Suppressor macrophage (primary cell): Measurements from ENCODE around the gene CLIP4.
A peak's percentile ranks its signal among the peaks of the same experiment; 100 is the strongest.

Experiments
- DNase-seq, 4 experiments: peaks; one replicate each; pipeline ENCODE4 v3.0.0-alpha.2; 2020 to 2022
- total RNA-seq, 17 experiments: gene quantifications; one replicate each; lab custom pipeline; 2026; ENCODE audit warnings: mixed read lengths in 6 of 17, inconsistent platforms in 3 of 17; lab: John Stamatoyannopoulos, UW

Gene CLIP4
- total RNA-seq, result 20.5 to 497 (median 168) reads per million in 17 experiments

GRCh38 chr2:29114946-29115609 lies at the start of gene CLIP4:
Gene CLIP4, plus strand, starts transcription at chr2:29115415. Its CDS starts 5,974 bp downstream, at chr2:29121389.
- DNase-seq, result peak; percentile 92 to 98 (median 96)

- DNase-seq, result peak; percentile 67 to 87 (median 80)
These were observed 48.8 kb upstream of the CLIP4 start for GRCh38 chr2:29066271-29066860.

- DNase-seq, result peak; percentile 50 to 77 (median 74)
These were observed 48.1 kb upstream of the CLIP4 start for GRCh38 chr2:29066997-29067605.

- DNase-seq, result no peak
These were observed 46.7 kb upstream of the CLIP4 start for GRCh38 chr2:29068513-29068912.

- DNase-seq, result no peak
These were observed 44.7 kb upstream of the CLIP4 start for GRCh38 chr2:29070526-29070925.

GRCh38 chr2:29071032-29071975 lies 43.9 kb upstream of the CLIP4 start:
- DNase-seq, result no peak

GRCh38 chr2:29072251-29072650 lies 43.0 kb upstream of the CLIP4 start:
- DNase-seq, result no peak

- DNase-seq, result no peak
These were observed 42.1 kb upstream of the CLIP4 start for GRCh38 chr2:29072971-29073725.

GRCh38 chr2:29073933-29074332 lies 41.3 kb upstream of the CLIP4 start:
- DNase-seq, result peak; percentile 40 to 67 (median 60)

GRCh38 chr2:29074411-29074810 lies 40.8 kb upstream of the CLIP4 start, which contains the start of gene PCARE:
Gene PCARE, minus strand, starts transcription at chr2:29074523. Its CDS starts 262 bp downstream, at chr2:29074261.
- no peak for DNase-seq

- no peak for DNase-seq
These were observed 39.1 kb upstream of the CLIP4 start for GRCh38 chr2:29075894-29076705.

- no peak for DNase-seq
These were observed 35.3 kb upstream of the CLIP4 start for GRCh38 chr2:29079887-29080286.

GRCh38 chr2:29080886-29081743 lies 34.1 kb upstream of the CLIP4 start:
- peak; percentile 73 to 93 (median 88) for DNase-seq

- no peak for DNase-seq
These were observed 32.3 kb upstream of the CLIP4 start for GRCh38 chr2:29082804-29083495.

- DNase-seq, result no peak
These were observed 30.7 kb upstream of the CLIP4 start for GRCh38 chr2:29084554-29084953.

- peak in 1 of 4 experiments; percentile 23 for DNase-seq
These were observed 24.9 kb upstream of the CLIP4 start for GRCh38 chr2:29090311-29090710.

- DNase-seq, result peak in 2 of 4 experiments; percentile 28 to 40
These were observed 18.2 kb upstream of the CLIP4 start for GRCh38 chr2:29096969-29097368.

- no peak for DNase-seq
These were observed 17.6 kb upstream of the CLIP4 start for GRCh38 chr2:29097569-29097968.

- no peak for DNase-seq
These were observed 14.7 kb upstream of the CLIP4 start for GRCh38 chr2:29100564-29100963.
